GM18519 (cell line): Measurements from ENCODE around the gene B9D2.
"Not testable (repeated sequence)": the region's sequence is repeated elsewhere in the genome, so short reads cannot be mapped to it uniquely, and the experiment has no call there.

Experiments used
- ATAC-seq: cut with Tn5 transposase; IDR thresholded peaks from one replicate; pipeline ENCODE4 v1.9.1; 2021; ENCODE audit warnings: mild to moderate bottlenecking, moderate library complexity; ENCODE audit not compliant: unreplicated experiment, low FRiP score

The B9D2 gene

DNA sequence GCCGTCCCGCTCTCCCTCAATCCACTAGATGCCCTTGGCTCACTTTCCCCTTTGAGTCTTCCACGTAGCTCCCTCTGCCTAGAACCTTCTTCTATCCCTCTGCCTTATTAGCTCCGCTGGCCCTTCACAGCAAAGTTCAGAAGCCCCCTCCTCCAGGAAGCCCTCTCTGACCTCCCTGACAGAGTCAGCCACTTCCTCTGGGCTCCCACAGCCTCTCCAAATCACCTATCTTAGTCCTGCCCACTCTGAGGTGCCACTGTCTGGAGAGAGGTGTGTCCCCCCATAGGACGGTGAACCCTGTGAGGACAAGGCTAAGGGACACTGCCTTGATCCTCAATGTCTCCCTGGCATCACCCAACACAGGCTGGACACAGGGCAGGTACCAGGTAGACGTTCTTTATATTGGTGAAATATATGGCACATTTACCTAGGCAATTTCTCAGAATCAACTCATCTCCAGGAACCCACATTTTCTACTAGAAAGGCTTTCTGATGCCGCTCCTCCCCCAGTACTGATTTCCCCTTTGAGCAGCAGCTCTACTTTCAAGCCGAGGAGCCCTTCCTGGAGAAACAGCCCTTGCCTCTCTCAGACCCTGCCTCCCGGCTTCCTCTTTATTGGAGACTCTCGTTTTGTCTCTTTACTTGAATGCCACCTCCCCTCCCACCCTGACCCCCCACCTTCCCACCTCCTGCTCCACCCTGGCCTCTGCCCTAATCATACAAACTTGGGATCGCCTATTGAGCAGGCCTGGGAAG lies 6.8 kb downstream of the B9D2 start:
- no peak for ATAC-seq

DNA sequence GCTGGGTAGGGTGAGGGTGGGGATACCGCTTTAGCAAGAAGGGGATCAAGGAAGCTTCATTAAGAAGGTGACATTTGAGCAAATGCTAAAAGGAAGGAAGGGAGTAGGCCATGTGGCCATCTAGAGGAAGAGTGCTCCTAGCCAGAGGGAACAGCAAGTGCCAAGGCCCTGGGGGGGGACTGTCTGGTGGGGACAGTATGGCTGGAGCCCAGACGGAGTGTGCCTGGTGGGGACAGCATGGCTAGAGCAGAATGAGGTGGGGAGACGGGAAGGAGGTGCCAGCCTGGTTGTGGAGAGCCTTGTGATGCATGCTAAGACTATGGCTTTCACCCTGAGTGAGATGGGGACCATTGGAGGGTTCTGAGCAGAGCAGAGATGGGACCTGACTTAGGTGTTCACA lies 8.1 kb downstream of the B9D2 start:
- ATAC-seq = no peak

DNA sequence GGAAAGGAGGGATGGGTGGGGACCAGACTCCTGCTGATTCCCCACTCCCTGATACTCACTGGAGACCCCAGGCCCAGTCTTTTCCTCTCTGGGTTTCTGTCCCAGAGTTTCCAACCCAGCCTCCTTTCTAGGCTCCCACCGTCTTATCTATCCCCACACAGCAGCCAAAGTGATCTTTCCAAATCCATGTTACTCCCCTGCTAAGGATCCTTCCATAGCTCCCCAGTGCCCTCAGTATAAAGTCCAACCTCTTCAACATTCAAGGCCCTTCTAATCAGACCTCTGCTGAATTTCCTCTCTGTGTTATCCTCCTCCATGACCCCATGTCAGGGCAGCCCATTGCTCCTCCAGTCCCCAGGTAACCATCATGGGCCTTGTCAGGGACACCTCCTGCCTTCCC lies 8.9 kb downstream of the B9D2 start:
- no peak for ATAC-seq

DNA sequence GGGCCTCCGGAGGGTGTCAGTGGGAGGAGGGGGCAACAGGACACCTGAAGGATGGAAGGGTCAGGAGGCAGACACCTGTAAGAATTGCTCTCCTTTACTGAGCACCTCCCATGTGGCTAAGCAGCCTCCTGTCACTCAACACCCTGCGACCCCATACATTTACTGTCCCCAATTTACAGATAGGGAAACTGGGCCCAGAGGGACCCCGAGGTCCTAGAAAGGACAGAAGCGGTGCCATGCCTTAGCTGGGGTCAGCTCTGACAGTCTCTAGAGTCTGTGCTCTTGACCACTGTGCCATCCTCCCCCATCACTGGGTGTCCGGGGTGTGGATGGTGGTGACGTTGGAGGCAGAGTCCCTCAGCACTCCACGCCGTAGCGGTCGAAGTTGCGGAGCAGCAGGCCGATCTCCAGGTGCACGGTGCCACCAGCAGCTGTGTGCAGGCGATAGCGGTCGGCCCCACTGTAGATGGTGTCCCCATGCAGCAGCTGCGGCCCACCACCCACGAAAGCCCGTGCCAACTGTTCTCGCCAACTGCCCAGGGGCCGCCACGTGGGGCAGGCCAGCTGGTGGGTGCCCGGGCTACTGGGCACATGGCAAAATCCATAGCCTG lies 9.5 kb downstream of the B9D2 start:
- ATAC-seq = no peak

DNA sequence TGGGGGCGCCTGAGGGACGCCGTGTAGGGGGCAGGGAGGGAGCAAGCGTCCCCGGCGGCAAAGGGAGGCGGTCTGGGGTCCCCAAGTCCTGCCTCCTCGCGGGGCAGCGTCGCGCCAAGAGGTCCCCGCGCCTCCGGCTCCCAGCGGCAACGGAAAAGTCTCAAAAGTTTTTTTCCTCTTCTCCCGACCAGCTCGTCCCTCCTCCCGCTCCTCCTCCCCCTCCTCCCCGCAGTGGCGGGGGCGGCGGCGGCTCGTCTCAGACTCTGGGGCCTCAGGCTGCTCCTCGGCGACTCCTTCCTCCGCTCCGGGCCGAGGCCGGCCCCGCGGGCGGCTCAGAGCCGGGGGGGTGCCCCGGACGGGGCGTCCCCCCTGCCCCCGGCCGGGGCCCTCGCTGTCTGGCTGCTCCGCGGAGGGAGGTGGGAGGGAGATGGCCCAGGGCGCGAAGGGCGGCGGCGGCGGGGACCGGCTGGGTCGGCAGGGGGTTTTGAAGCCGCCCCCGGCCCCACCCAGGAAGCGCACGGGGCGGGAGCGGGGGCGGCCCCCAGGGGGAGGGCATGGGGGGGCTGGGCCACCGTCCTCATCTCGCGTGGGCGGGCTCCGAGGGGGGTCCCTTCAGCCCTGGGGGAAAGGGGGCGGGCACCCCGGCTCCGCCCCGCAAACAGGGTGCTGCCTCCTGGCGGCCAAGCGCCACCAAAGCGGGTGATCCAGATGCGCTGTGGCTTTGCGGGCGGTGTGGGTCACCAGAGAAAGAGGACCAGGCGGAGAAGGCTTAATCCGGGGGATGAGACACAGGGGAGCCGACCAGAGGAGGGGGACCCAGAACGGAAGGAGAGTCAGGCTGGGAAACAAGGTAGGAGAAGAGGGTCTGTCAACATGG lies 10.2 kb downstream of the B9D2 start, which contains the start of gene TGFB1:
TGFB1 (minus strand) TSS at position 457 of the 877 bp plus-strand sequence. CDS start 878 bp downstream, outside the sequence.
- ATAC-seq = peak; percentile 42

DNA sequence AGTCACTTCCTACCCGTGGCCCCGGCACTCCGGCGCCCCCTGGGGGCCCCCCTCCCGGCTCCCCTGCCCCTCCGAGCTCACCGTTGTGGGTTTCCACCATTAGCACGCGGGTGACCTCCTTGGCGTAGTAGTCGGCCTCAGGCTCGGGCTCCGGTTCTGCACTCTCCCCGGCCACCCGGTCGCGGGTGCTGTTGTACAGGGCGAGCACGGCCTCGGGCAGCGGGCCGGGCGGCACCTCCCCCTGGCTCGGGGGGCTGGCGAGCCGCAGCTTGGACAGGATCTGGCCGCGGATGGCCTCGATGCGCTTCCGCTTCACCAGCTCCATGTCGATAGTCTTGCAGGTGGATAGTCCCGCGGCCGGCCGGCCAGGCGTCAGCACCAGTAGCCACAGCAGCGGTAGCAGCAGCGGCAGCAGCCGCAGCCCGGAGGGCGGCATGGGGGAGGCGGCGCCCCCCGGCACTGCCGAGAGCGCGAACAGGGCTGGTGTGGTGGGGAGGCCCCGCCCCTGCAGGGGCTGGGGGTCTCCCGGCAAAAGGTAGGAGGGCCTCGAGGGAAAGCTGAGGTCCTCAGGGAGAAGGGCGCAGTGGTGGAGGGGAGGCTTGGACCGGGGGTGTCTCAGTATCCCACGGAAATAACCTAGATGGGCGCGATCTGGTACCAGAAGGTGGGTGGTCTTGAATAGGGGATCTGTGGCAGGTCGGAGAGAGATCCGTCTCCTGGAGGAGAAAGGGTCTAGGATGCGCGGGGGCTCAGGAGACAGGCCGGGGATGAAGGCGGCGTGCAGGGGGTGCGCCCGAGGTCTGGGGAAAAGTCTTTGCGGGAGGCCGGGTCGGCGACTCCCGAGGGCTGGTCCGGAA lies 11.1 kb downstream of the B9D2 start:
- no peak for ATAC-seq

DNA sequence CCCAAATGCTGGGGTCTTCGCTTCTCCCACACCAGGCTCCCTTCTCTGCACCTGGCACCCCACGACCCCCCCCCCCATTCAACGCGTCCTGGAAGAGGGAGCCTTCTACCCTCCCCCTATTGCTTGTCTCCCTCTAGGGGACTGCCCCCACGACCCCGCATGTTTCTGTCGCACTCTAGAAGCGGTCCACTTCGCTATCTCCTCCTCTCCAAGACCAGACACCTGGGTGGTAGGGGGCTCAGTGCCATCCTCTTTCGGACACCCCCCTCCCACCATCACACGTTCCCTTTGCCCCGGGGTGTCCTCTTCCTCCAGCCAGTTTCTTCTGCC lies 11.7 kb downstream of the B9D2 start:
- no peak for ATAC-seq

DNA sequence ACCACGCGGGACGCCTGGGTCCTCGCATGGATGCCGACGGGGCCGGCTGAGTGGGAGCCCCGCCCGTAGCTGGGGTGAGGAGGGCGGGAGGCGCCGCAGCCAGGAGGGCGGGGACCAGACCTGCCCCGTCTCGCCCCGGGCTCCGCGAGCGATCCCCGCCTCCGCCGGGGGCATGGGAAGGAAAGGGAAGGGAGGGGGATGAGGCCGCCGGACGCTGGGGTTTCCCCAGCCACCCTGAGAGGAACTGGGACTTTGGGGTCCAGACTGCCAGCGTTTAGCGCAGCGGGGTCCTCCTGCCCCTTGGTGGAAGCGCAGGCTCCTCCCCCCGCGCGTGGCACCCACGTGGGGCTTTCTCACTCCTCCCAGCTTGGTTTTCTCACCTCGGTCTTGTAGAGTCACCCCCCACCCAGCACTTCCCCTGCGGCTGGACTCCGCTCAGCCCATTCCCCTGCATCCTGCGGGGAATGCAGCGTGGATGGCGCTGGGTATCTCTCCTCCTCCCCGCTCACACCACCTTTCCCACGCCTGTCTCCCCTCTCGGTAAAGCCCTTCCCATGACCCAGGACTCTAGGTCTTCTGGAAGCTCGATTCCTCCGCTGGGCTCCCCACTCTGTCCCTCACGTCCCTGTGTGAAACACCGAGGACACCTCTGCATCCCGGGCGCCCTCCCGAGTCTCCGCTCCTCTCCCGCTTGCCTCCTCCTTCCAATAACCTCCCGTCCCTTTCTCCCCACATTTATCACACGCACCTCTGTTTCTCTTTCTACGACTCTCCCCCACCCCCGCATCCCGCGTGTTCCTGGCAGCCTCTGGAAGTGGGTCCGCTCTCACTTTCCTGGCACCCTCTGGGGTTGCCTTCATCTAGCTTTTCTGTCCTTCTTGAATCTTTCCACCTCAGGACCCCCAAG lies 12.4 kb downstream of the B9D2 start:
- ATAC-seq = no peak

DNA sequence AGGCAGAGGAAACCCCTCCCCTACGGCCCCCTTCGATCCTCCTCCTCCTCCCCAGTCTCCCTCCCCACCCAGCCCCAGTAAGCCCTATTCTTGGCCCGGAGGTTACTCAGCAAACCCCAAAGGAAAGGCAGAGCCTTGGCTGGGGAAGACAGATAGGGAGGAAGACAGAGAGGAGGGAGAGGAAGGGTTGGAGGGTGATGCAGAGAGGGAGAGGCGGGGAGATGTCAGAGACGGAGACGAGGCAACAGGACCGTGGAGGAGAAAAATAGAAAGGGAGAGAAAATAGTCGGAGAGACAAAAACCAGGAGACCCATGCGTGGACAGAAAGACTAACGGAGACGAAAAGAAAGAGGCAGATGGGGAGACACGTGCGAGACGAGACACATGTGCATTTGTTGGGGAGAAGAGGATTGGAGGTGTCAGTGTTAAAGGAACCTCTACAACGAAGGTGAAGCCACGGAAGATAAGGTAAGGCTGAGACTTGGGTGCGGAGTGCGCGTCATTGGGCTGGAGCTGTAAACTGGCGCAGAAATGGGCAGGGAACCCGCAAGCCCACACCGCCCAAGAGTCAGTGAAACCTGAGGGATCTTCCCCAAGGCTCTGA lies 13.1 kb downstream of the B9D2 start:
- ATAC-seq = no peak

DNA sequence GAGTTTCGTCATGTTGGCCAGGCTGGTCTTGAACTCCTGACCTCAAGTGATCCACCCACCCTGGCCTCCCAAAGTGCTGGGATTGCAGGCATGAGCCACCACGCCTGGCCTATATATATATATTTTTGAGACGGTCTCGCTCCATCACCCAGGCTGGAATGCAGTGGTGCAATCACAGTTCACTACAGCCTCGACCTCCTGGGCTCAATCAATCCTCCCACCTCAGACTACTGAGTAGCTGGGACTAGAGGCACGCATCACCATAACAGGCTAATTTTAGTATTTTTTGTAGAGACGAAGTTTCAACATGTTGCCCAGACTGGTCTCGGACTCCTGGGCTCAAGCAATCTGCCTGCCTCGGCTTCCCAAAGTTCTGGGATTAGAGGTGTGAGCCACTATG lies 17.0 kb downstream of the B9D2 start:
- ATAC-seq = not testable (repeated sequence)

GRCh38 chr19:41344162-41344561 lies 19.8 kb downstream of the B9D2 start:
- ATAC-seq = no peak

GRCh38 chr19:41341669-41342490 lies 22.1 kb downstream of the B9D2 start:
- ATAC-seq = no peak

GRCh38 chr19:41339936-41340335 lies 24.0 kb downstream of the B9D2 start:
- no peak for ATAC-seq

GRCh38 chr19:41335467-41335866 lies 28.5 kb downstream of the B9D2 start:
- ATAC-seq = no peak

DNA sequence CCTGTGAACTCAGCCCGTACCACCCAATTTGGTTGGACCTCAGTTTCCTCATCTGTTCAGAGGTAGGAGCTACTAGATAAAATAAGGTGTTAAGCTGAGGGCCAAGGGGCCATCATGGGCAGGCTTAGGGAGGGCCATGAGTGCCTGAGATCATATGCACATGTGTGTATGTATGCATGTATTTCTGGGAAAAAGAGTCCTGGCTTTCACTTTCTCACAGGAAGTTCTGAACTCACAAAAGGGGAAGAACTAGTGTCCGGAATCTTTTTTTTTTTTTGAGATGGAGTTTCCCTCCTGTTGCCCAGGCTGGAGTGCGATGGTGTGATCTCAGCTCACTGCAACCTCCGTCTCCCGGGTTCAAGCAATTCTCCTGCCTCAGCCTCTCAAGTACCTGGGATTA lies 29.2 kb downstream of the B9D2 start:
- ATAC-seq = no peak

- no peak for ATAC-seq
Observed at GRCh38 chr19:41332468-41332867, 31.5 kb downstream of the B9D2 start.

GRCh38 chr19:41332000-41332399 lies 31.9 kb downstream of the B9D2 start:
- ATAC-seq = no peak
